Coronary artery (tissue), 2 donors: Measurements from ENCODE around the gene CEP162.

ENCODE experiments used
- DNase-seq: peaks from one replicate; pipeline ENCODE4 v3.0.0-alpha.2; 2017; ENCODE audit warnings: low spot score
- H3K27ac ChIP-seq, 2 donors: fragments of 200-600 bp; sonication (generic); one replicate each; pipeline ENCODE4 v1.5.1; 2016 to 2019
- H3K4me3 ChIP-seq: fragments of 200-600 bp; sonication (generic); 2 replicates; pipeline ENCODE4 v1.5.1; 2016; ENCODE audit warnings: mild to moderate bottlenecking, moderate library complexity
- CTCF ChIP-seq: fragments of 200-600 bp; sonication (generic); IDR thresholded peaks from one replicate; pipeline ENCODE4 v1.5.1; 2019; ENCODE audit warnings: antibody characterized with exemption

The CEP162 gene

GRCh38 chr6:84269947-84270733 is 42.7 kb upstream of the CEP162 start:
- peak overlapping the region; percentile 32 to 62 for H3K27ac ChIP-seq
- no peak for DNase-seq
- no peak for TF ChIP-seq CTCF
- peak overlapping the region; percentile 3 for H3K4me3 ChIP-seq

GRCh38 chr6:84268781-84269180 is 41.3 kb upstream of the CEP162 start:
- Histone ChIP-seq H3K4me3 (no peak overlapping the region), H3K27ac (no peak overlapping the region)
- no peak for DNase-seq
- no peak for TF ChIP-seq CTCF

- no peak for TF ChIP-seq CTCF
- no peak overlapping the region for H3K4me3 ChIP-seq
- no peak for DNase-seq
- H3K27ac ChIP-seq: peak overlapping the region; percentile 38 to 79
Measured at GRCh38 chr6:84263557-84263956, 36.1 kb upstream of the CEP162 start.

- Histone ChIP-seq H3K4me3 (no peak overlapping the region), H3K27ac (no peak overlapping the region)
- no peak for TF ChIP-seq CTCF
- no peak for DNase-seq
Measured at GRCh38 chr6:84260926-84261325, 33.5 kb upstream of the CEP162 start.

- Histone ChIP-seq H3K27ac (no peak overlapping the region), H3K4me3 (no peak overlapping the region)
- no peak for TF ChIP-seq CTCF
- DNase-seq: no peak
Measured at GRCh38 chr6:84260196-84260595, 32.8 kb upstream of the CEP162 start.

GRCh38 chr6:84258866-84259265 is 31.4 kb upstream of the CEP162 start:
- peak overlapping the region; percentile 66 to 74 for H3K27ac ChIP-seq
- no peak for TF ChIP-seq CTCF

GRCh38 chr6:84258268-84258667 is 30.8 kb upstream of the CEP162 start:
- Histone ChIP-seq H3K27ac (peak overlapping the region; percentile 66 to 74), H3K4me3 (peak overlapping the region; percentile 60)
- no peak for TF ChIP-seq CTCF
- no peak for DNase-seq

More at GRCh38 chr6:84258866-84259265, 31.4 kb upstream of the CEP162 start:
- no peak for DNase-seq
- H3K4me3 ChIP-seq: peak overlapping the region; percentile 60
